Suppressor macrophage (primary cell): ENCODE measurements around the gene SLCO2B1.
"Not testable (repeated sequence)": the region's sequence is repeated elsewhere in the genome, so short reads cannot be mapped to it uniquely, and the experiment has no call there.

Experiments
- DNase-seq, 4 experiments: peaks; one replicate each; pipeline ENCODE4 v3.0.0-alpha.2; 2020 to 2022
- total RNA-seq, 17 experiments: gene quantifications; one replicate each; lab custom pipeline; 2026; ENCODE audit warnings: mixed read lengths in 6 of 17, inconsistent platforms in 3 of 17; lab: John Stamatoyannopoulos, UW

Gene SLCO2B1
- total RNA-seq: 62.3 to 531 (median 275) reads per million in 17 experiments

GRCh38 chr11:75150879-75151278 is at the start of gene SLCO2B1:
SLCO2B1 (plus strand) TSS chr11:75151107; CDS start chr11:75151382, 275 bp downstream.
- DNase-seq: peak; percentile 62 to 82 (median 77)

GRCh38 chr11:75101424-75102128 is 49.3 kb upstream of the SLCO2B1 start:
- no peak for DNase-seq

GRCh38 chr11:75103380-75104026 is 47.4 kb upstream of the SLCO2B1 start:
- peak in 2 of 4 experiments; percentile 51 to 61 for DNase-seq

- no peak for DNase-seq
Observed at GRCh38 chr11:75105462-75105925, 45.4 kb upstream of the SLCO2B1 start.

- DNase-seq: not testable (repeated sequence)
Observed at GRCh38 chr11:75105967-75106681, 44.8 kb upstream of the SLCO2B1 start.

- DNase-seq: peak in 1 of 4 experiments; percentile 32
Observed at GRCh38 chr11:75107187-75107586, 43.7 kb upstream of the SLCO2B1 start.

GRCh38 chr11:75112200-75112599 is 38.7 kb upstream of the SLCO2B1 start:
- DNase-seq: no peak

- DNase-seq: peak in 2 of 4 experiments; percentile 18 to 28
Observed at GRCh38 chr11:75113030-75113429, 37.9 kb upstream of the SLCO2B1 start.

- DNase-seq: no peak
Observed at GRCh38 chr11:75114465-75114864, 36.4 kb upstream of the SLCO2B1 start.

GRCh38 chr11:75118577-75118976 is 32.3 kb upstream of the SLCO2B1 start:
- DNase-seq: no peak

GRCh38 chr11:75126564-75126963 is 24.3 kb upstream of the SLCO2B1 start:
- no peak for DNase-seq

GRCh38 chr11:75132080-75132479 is 18.8 kb upstream of the SLCO2B1 start:
- DNase-seq: no peak

GRCh38 chr11:75133976-75134375 is 16.9 kb upstream of the SLCO2B1 start:
- no peak for DNase-seq

- DNase-seq: no peak
Observed at GRCh38 chr11:75135021-75135650, 15.8 kb upstream of the SLCO2B1 start.

GRCh38 chr11:75135651-75136050 is 15.3 kb upstream of the SLCO2B1 start:
- peak in 2 of 4 experiments; percentile 47 to 48 for DNase-seq

GRCh38 chr11:75140269-75141138 is 10.4 kb upstream of the SLCO2B1 start:
- DNase-seq: peak; percentile 66 to 87 (median 78)

- DNase-seq: peak in 1 of 4 experiments; percentile 31
Observed at GRCh38 chr11:75141166-75141565, 9.7 kb upstream of the SLCO2B1 start.

GRCh38 chr11:75142714-75143419 is 8.0 kb upstream of the SLCO2B1 start:
- peak; percentile 91 to 97 (median 96) for DNase-seq

GRCh38 chr11:75143420-75143731 is 7.5 kb upstream of the SLCO2B1 start:
- DNase-seq: no peak

- no peak for DNase-seq
Observed at GRCh38 chr11:75144716-75145014, 6.2 kb upstream of the SLCO2B1 start.
